ENCODE measurements around the gene THPO.

- TF ChIP-seq CTCF (IDR thresholded peaks at IDR 0.05) (no peak), POLR2A (IDR thresholded peaks at IDR 0.05; ENCODE audit: low read depth) (no peak), POLR2AphosphoS5 (IDR thresholded peaks at IDR 0.05) (no peak), EP300 (IDR thresholded peaks at IDR 0.05) (no peak)
These were observed 23.3 kb downstream of the THPO start for GRCh38 chr3:184354754-184355153.

Measured in esophagus muscularis mucosa (tissue), 4 donors.